Nephron progenitor cell (in vitro differentiated cells): Measurements from ENCODE around the gene RASSF5.

Source experiments
- DNase-seq: peaks from one replicate; pipeline ENCODE4 v3.0.0; 2021
- H3K27ac Mint-ChIP-seq: 2 replicates; pipeline ENCODE4 v1.8.0; 2021; ENCODE audit warnings: mild to moderate bottlenecking, moderate library complexity, mixed read lengths
- H3K27me3 Mint-ChIP-seq: 2 replicates; pipeline ENCODE4 v1.8.0; 2021; ENCODE audit warnings: mild to moderate bottlenecking, low read depth, mixed read lengths; ENCODE audit not compliant: poor library complexity
- H3K36me3 Mint-ChIP-seq: 2 replicates; pipeline ENCODE4 v1.8.0; 2021; ENCODE audit warnings: low read depth, mixed read lengths
- H3K4me1 Mint-ChIP-seq: 2 replicates; pipeline ENCODE4 v1.8.0; 2021; ENCODE audit warnings: mixed read lengths
- H3K4me3 Mint-ChIP-seq: 2 replicates; pipeline ENCODE4 v1.8.0; 2021; ENCODE audit warnings: mild to moderate bottlenecking, moderate library complexity, mixed read lengths
- H3K9me3 Mint-ChIP-seq: 2 replicates; pipeline ENCODE4 v1.8.0; 2021; ENCODE audit warnings: mild to moderate bottlenecking, moderate library complexity, mixed read lengths
- CTCF ChIP-seq: fragments of 200-600 bp; sonication (generic); IDR thresholded peaks from 2 replicates; pipeline ENCODE4 v1.5.0; 2021; ENCODE audit warnings: antibody characterized with exemption

RASSF5 gene

DNA sequence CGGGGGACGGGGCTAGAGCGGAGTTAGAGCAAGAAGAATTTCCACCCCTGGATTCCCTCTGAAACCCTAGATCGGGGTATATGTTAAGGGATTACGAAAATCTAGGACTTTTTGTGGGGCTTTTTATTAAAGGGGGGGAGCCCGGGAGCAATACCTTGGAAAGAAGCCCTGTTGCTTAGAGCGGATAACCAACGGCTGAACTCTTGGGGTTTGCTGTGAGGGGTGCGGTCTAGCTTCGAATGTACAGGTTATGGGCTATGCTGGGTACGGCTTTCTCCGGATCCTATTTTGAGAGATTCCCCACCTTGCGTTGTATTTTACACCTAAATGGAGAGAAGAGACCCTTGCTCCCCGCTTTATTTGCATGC, 128.6 kb downstream of the RASSF5 start:
- Mint-ChIP-seq H3K27me3 (no peaks in the 10 kb centered on the region), H3K4me3 (peak overlapping the region; percentile 92), H3K27ac (peak overlapping the region; percentile 61), H3K36me3 (peaks cover 22% of the 10 kb centered on the region), H3K4me1 (peaks cover 49% of the 10 kb centered on the region), H3K9me3 (no peaks in the 10 kb centered on the region)
- no peak for TF ChIP-seq CTCF
- DNase-seq, result peak; percentile 15

DNA sequence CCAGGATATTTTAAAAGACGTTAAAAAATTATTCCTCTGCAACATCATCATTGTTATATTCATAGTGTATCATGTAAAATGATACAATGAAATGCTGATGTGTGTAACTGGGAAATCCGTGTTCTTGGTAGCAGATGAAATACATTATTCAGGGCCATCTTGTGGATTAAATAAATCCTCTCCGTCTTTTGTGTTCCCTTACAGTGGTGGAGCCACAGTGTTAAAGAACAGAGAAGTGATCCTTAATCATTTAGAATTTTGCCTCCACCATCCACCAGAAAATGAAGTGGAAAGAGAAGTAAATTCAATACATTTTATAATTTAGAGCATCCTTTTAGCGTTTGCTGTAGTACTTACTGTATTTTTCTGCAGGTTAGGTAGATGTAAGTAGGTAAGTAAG, 129.3 kb downstream of the RASSF5 start:
- no peaks in the 10 kb centered on the region for H3K27me3 Mint-ChIP-seq
- peaks cover 49% of the 10 kb centered on the region for H3K4me1 Mint-ChIP-seq
- no peak overlapping the region for H3K27ac Mint-ChIP-seq
- H3K36me3 Mint-ChIP-seq, result peaks cover 29% of the 10 kb centered on the region
- no peak for DNase-seq
- H3K9me3 Mint-ChIP-seq, result no peaks in the 10 kb centered on the region
- TF ChIP-seq CTCF, result no peak
- peak overlapping the region; percentile 92 for H3K4me3 Mint-ChIP-seq

GRCh38 chr1:206637605-206638004, 130.3 kb downstream of the RASSF5 start:
- DNase-seq, result no peak
- H3K9me3 Mint-ChIP-seq, result no peaks in the 10 kb centered on the region
- no peaks in the 10 kb centered on the region for H3K27me3 Mint-ChIP-seq
- H3K27ac Mint-ChIP-seq, result peak overlapping the region; percentile 1
- H3K4me1 Mint-ChIP-seq, result peaks cover 45% of the 10 kb centered on the region
- H3K36me3 Mint-ChIP-seq, result peaks cover 37% of the 10 kb centered on the region
- peak overlapping the region; percentile 92 for H3K4me3 Mint-ChIP-seq
- TF ChIP-seq CTCF, result no peak
